ENCODE measurements around the gene SCN9A. TPM values are rescaled to one million over a fixed set of nuclear protein-coding genes. Genes with fewer than 3 reads are reported as not detected.

SCN9A gene
- total and polyA plus RNA-seq, 2 of the 4 experiments (the other 2 are of a cell fraction) = 40.1 to 135 TPM

GRCh38 chr2:166154685-166155338 lies 220.9 kb downstream of the SCN9A start:
- no peaks in the 10 kb centered on the region for H3K36me3 ChIP-seq (ENCODE audit: control insufficient read depth, insufficient read depth, low read length)
- no peak overlapping the region for H3K23ac ChIP-seq (ENCODE audit: low read depth, low read length)
- dilution Hi-C loops (cut with HindIII; ENCODE audit: low sequenced_read_pairs, unreplicated experiment) (no loop called here), intact Hi-C loops (cut with micrococcal nuclease) (no loop called here), in situ Hi-C loops (cut with MboI; ENCODE audit: low sequenced_read_pairs) (no loop called here)
- H3K9ac ChIP-seq (ENCODE audit: low read depth, low read length) = no peak overlapping the region
- H3K4me3 ChIP-seq (ENCODE audit: insufficient read depth, low read depth, low read length) = no peak overlapping the region
- no peak overlapping the region for H2BK120ac ChIP-seq (ENCODE audit: low read depth, low read length)
- ATAC-seq (ENCODE audit: low read depth) = peak; percentile 36
- H4K8ac ChIP-seq (ENCODE audit: low read depth in 2 of 2, low read length in 2 of 2) = no peak overlapping the region
- H4K91ac ChIP-seq (ENCODE audit: insufficient read depth, low read depth, low read length) = no peak overlapping the region
- H3K14ac ChIP-seq (replicated peaks; ENCODE audit: low read depth, low read length) = no peak overlapping the region
- H3K9me1 ChIP-seq (ENCODE audit: insufficient read depth, low read length) = no peaks in the 10 kb centered on the region
- H3K56ac ChIP-seq (ENCODE audit: extremely low read depth, insufficient read depth, low read length) = no peak overlapping the region
- no peak overlapping the region for H2BK20ac ChIP-seq (ENCODE audit: low read depth, low read length)
- no peak for TF ChIP-seq SMC3 (IDR thresholded peaks at IDR 0.05; ENCODE audit: low read depth, low read length)
- no peak for TF ChIP-seq ELK1 (IDR thresholded peaks at IDR 0.05; ENCODE audit: borderline replicate concordance, low read depth, low read length)
- no peak for TF ChIP-seq CHD1 (IDR thresholded peaks at IDR 0.05; ENCODE audit: low read depth, low read length)
- TF ChIP-seq MAFK (IDR thresholded peaks at IDR 0.05; ENCODE audit: low read depth, low read length) = no peak
- no peak for TF ChIP-seq NFE2L2 (IDR thresholded peaks at IDR 0.05; ENCODE audit: low read depth, low read length)
- TF ChIP-seq BHLHE40 (IDR thresholded peaks at IDR 0.05; ENCODE audit: low read depth, low read length) = no peak
- TF ChIP-seq MAZ (IDR thresholded peaks at IDR 0.05; ENCODE audit: borderline replicate concordance, low read depth, low read length) = no peak
- TF ChIP-seq CTCF (conservative IDR thresholded peaks at IDR 0.05; ENCODE audit: low read depth, low read length) = no peak
- H4K20me1 ChIP-seq (ENCODE audit: insufficient read depth, low read length) = no peaks in the 10 kb centered on the region
- H3K9me3 ChIP-seq (ENCODE audit: control insufficient read depth, insufficient read depth, low read length) = no peaks in the 10 kb centered on the region
- H3K27ac ChIP-seq (ENCODE audit: insufficient read depth, low read length) = no peak overlapping the region; the same call in 1 of the 2 replicates
- no peak overlapping the region for H3K4ac ChIP-seq (ENCODE audit: low read depth, low read length)
- H3K4me1 ChIP-seq (ENCODE audit: control insufficient read depth, insufficient read depth, low read length) = peaks cover 5% of the 10 kb centered on the region; the same call in 1 of the 2 replicates
- H3K79me1 ChIP-seq (ENCODE audit: low read depth in 1 of 2, low read length in 2 of 2) = no peaks in the 10 kb centered on the region
- WGBS, 2 experiments (ENCODE audit: extremely low coverage in 2 of 2, insufficient read length in 1 of 2) = no CpG with 5 or more reads among the region's 3 CpGs
- BruUV-seq (replicated peaks) = no TSS peak
- no peak overlapping the region for H3K4me2 ChIP-seq (ENCODE audit: low read depth, low read length)
- H3K18ac ChIP-seq (ENCODE audit: low read depth, low read length) = no peak overlapping the region; the same call in 1 of the 2 replicates
- no peak overlapping the region for H2AFZ ChIP-seq (replicated peaks; ENCODE audit: low read length, poor library complexity)
- no peak overlapping the region for H4K5ac ChIP-seq (ENCODE audit: low read depth, low read length)
- no peak overlapping the region for H2AK9ac ChIP-seq (replicated peaks; ENCODE audit: low read depth, low read length, poor library complexity)
- H2AK5ac ChIP-seq (ENCODE audit: low read depth, low read length) = no peak overlapping the region
- CTCF ChIA-PET = interaction anchor here (0.7 to 1.0 kb wide), 2 partner anchors 9 to 14 kb away, joined by 3 read pairs; no protein-coding TSS in a partner anchor
- H2BK15ac ChIP-seq (ENCODE audit: low read depth, low read length) = no peak overlapping the region
- H2BK5ac ChIP-seq (ENCODE audit: low read depth, low read length, poor library complexity, severe bottlenecking) = no peak overlapping the region
- POLR2A ChIA-PET (ENCODE audit: unreplicated experiment) = no interaction called here
- no peak for DNase-seq
- H3K27me3 ChIP-seq (ENCODE audit: control insufficient read depth, insufficient read depth, low read length) = no peaks in the 10 kb centered on the region
